Measurements from ENCODE around the gene SMPD3. TPM values are rescaled to one million over a fixed set of nuclear protein-coding genes. Genes with fewer than 3 reads are reported as not detected.

The SMPD3 gene
- total and polyA plus RNA-seq, 12 donors, result 0.03 to 1.2 (median 0.22) TPM; not detected in 1

DNA sequence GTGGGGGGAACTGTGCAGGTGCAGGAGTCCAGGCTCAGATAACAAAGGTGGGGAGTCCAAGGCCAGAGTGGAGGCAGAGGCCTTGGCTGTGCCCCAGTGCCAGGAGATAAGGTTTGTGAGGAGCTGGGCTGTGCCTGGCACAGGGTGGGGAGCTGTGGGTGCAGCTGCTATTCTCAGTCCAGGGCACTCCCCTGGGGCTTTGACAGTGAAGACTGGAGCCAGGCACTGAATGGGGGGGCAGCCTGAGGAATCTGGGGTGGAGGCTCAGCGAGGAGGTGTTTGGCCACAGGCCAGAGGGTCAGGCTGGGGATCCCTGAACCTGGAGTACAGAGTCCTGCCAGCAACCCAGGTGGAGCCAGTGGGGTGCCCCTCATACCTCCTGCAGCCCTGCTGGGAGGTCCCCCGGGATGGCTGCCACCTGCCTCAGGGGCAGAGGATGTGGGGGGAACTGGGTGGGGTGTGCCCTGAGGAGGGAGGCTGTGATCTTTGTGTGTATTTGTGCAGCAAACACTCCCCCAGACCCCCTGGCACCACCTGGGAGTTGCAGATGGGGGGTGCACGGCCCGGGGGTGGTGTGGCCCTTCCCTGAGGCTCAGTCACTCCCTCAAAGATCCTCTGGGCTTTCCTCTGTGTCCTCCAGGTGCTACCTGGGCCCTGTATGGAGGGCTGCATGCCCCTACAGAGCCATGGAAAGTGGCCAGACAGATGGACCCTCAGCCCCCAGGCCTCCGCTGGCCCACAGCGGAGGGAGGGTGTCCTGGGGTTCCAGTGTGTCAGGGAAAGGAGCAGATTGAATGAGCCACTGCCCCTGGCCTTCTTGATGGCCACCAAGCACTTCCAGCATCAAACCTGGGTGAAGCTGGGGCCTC, 44.5 kb upstream of the SMPD3 start:
- ATAC-seq, result peak in 4 of 8 donors; percentile 12 to 56 (median 40)
- WGBS, 2 donors, result 71 to 73% methylated on average over 6 of the region's 6 CpGs

GRCh38 chr16:68492151-68492542, 43.8 kb upstream of the SMPD3 start:
- Histone ChIP-seq H3K27ac (no peak overlapping the region), H3K9me3 (no peaks in the 10 kb centered on the region), H3K36me3 (no peaks in the 10 kb centered on the region), H3K27me3 (peaks cover 0 to 11% (median under 1%) of the 10 kb centered on the region in 7 donors), H3K4me1 (peaks cover 0 to 4% (median 0%) of the 10 kb centered on the region in 9 donors), H3K4me3 (no peak overlapping the region)
- DNase-seq, result no peak
- ATAC-seq, result no peak
- TF ChIP-seq, protein P1, sequence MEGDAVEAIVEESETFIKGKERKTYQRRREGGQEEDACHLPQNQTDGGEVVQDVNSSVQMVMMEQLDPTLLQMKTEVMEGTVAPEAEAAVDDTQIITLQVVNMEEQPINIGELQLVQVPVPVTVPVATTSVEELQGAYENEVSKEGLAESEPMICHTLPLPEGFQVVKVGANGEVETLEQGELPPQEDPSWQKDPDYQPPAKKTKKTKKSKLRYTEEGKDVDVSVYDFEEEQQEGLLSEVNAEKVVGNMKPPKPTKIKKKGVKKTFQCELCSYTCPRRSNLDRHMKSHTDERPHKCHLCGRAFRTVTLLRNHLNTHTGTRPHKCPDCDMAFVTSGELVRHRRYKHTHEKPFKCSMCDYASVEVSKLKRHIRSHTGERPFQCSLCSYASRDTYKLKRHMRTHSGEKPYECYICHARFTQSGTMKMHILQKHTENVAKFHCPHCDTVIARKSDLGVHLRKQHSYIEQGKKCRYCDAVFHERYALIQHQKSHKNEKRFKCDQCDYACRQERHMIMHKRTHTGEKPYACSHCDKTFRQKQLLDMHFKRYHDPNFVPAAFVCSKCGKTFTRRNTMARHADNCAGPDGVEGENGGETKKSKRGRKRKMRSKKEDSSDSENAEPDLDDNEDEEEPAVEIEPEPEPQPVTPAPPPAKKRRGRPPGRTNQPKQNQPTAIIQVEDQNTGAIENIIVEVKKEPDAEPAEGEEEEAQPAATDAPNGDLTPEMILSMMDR (IDR thresholded peaks at IDR 0.05), result no peak
- intact Hi-C loops (cut with DNase I), result no loop called here
- WGBS, 2 donors, result 80 to 90% methylated on average over 11 of the region's 11 CpGs

More for the DNA sequence above, 44.5 kb upstream of the SMPD3 start:
- Histone ChIP-seq H3K27me3 (peaks cover 0 to 11% (median 5%) of the 10 kb centered on the region in 7 donors), H3K36me3 (no peaks in the 10 kb centered on the region), H3K27ac (no peak overlapping the region), H3K4me3 (no peak overlapping the region), H3K4me1 (no peaks in the 10 kb centered on the region), H3K9me3 (no peaks in the 10 kb centered on the region)
- TF ChIP-seq, protein P1 (IDR thresholded peaks at IDR 0.05), result no peak
- no peak for DNase-seq
- intact Hi-C loops (cut with DNase I), result no loop called here

- WGBS, 2 donors, result 85 to 87% methylated on average over 14 of the region's 14 CpGs
- TF ChIP-seq, protein P1 (IDR thresholded peaks at IDR 0.05), result no peak
Observed at GRCh38 chr16:68491576-68491950, 43.3 kb upstream of the SMPD3 start.

DNA sequence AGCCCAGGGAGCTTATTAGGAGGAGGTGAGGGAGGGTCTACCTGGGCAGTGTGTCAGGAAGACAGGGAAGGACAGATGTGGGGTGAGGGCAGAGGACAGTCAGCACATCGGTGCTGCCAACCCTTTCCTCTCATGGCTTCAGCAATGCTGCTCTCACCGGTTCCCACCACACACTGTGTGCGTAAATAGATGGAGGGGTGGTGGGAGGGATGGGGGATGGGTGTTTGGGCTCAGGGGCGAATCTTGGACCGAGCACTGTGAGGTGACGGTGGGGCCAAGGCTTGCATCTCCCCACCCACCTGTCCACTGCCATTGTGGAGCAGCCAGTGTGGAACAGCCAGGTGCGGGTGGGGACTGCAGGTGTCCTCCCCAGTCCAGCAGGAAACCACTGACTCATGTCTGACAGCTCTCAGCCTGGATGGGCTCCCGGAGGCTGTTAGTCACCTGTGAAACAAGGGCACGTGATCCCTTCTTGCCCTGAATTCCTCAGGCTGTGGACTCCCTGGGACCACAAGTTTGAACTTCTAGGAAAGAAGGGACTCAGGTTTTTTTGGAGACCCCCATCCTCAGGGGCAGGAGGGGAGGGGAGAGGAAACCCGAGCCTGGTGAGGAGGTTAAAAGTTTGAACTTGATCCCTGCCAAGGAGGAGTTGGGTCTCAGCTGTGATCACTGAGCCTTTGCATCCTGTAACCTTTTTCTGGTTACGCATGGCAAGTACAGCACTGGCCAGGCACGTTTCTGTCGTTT, 42.7 kb upstream of the SMPD3 start:
- TF ChIP-seq, protein P1 (IDR thresholded peaks at IDR 0.05), result no peak
- 47 to 55% methylated on average over 13 of the region's 13 CpGs for WGBS, 2 donors
- ATAC-seq, result peak in 1 of 8 donors; percentile 15
- Histone ChIP-seq H3K4me3 (no peak overlapping the region), H3K36me3 (no peaks in the 10 kb centered on the region), H3K27me3 (peaks cover 0 to 11% (median 0%) of the 10 kb centered on the region in 7 donors), H3K4me1 (peaks cover 0 to 11% (median 0%) of the 10 kb centered on the region in 9 donors), H3K27ac (no peak overlapping the region), H3K9me3 (no peaks in the 10 kb centered on the region)
- intact Hi-C loops (cut with DNase I), result no loop called here
- DNase-seq, result no peak

More at GRCh38 chr16:68491576-68491950, 43.3 kb upstream of the SMPD3 start:
- ATAC-seq (no peak), DNase-seq (no peak)
- Histone ChIP-seq H3K27me3 (peaks cover 0 to 11% (median 0%) of the 10 kb centered on the region in 7 donors), H3K9me3 (no peaks in the 10 kb centered on the region), H3K27ac (no peak overlapping the region), H3K4me3 (no peak overlapping the region), H3K4me1 (peaks cover 0 to 9% (median 0%) of the 10 kb centered on the region in 9 donors), H3K36me3 (no peaks in the 10 kb centered on the region)
- intact Hi-C loops (cut with DNase I), result no loop called here
